NCI-H82 treated with DMSO at 0.1 percent for 48 hours (cell line): ENCODE results near the gene WNT2B.

Source experiments
- DNase-seq: peaks from one replicate; lab custom pipeline; 2025; ENCODE audit not compliant: unreplicated experiment; lab: John Stamatoyannopoulos, UW

Gene WNT2B

DNA sequence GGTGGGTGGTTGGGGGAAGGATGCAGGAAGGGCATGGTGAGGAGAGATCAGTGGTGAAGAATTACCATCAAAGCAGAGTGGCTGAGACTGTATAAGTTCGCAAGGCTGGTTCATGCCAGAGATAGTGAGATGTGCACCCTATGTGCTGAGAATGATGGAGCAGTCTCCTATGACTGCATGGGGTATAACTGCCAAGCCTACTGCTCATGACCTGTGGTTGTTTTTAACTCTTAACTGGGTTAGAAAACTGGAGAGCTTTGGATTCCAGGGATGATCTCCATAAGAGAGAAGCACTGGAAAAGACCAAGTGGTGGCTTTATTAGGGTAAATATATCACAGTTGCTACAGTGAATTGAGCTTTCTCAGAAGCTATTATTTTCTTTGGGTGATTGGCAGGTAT is 16.2 kb downstream of the WNT2B start:
- DNase-seq: no peak

DNA sequence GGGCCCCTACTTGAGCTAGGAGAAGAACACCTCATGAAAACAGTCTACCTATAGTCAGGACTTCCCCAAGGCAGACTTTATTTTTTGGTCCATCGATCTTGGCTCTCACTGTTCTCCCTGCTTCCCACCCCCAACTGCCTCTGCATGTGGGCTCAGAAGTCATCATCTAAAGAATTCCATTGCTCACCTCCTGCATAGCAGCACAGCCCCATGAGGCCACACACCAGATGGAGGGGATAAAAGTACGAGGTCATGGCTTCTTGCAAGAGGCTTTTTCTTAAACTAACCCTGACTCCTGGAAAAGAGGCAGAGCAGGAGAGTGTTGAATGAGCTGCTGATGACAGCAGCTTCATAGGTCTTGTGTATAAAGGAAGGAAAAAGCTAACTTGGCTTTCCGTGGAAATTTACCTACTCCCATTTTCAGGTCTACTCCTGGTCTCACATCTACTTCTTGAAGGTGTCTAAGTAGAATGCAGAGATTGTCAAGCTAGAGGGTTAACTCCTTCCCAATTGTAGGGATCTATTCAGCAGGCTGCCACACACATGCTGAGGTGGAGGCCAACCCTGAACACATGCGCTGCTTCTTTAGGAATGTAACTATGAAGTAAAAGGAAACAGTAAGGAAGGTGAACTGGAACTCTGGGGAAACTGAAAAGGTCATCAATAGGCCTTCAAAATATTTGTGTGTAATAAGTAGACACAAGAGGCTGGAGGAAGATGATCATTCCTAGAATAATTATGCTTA is 18.7 kb downstream of the WNT2B start:
- peak; percentile 24 for DNase-seq

DNA sequence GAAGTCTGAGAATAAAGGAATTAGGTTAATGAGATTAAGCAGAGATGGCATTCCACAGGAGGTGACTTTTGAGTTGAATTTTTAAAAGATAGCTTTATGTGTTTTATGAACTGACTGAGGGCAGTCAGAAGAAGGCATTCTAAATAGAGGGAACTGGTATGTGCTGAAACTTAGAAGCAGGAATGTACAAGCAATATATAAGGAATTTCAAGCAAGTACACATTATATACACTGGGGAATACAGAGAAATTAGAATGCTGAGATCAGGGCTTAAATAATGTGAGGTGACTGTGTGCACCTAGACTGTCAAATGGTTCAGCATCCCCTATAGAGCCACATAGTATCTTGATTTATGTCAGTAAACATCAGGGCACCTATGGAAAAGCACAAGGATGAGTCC is 19.3 kb downstream of the WNT2B start:
- no peak for DNase-seq

DNA sequence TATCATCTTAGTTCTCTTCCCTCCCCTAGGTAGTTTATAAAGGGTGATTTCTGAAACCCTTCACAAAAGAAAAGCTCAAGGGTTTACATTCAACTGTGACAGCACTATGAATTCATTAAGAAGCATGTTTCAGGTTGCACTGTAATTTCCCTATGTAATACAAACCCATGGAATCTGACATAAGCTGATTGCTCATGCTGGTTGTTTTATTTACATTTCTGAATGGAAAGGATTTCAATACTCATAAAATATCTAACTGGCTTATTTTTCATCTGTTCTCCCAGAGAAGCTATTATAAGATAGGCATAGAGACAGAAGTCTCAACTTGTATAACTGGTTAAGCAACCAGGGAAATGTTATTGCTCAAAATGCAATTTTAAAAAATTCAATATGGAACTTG is 20.5 kb downstream of the WNT2B start:
- no peak for DNase-seq

DNA sequence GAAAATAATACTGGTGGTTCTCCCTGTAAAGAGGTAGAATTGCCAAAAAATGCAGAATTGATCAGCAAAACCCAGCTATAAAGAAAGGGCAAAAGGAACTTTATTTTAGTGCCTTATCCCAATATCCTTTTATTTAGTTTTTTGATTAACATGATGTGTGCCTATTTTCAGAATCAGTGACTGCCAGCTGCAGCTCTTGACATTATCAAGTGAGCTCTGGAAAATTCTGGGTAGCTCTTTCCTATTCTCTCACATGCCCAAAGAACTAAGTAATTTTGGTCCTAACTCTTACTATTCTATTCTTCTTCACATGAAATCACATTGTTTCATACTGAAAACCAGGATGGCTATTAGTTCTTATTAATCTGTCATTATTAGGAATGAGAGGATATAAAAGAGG is 22.1 kb downstream of the WNT2B start:
- no peak for DNase-seq

DNA sequence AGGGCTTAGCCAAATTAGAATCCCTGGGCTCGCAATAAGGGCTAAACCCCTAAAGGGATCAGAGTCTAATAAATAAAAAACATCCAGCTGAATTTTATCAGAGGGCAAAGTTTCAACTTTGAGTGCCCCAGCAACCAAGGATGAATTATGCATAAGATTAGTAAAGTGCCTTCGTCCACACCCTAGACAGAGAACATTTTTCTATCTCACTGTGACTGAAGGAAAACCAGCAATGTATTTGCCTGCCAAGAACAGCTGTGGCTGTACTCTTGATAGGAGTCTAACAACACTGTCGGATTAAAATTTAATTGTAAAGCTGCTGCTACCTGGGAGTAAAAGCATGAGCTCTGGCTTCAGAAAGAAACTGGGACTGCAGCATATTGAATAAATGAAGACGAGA is 23.3 kb downstream of the WNT2B start:
- peak; percentile 69 for DNase-seq

DNA sequence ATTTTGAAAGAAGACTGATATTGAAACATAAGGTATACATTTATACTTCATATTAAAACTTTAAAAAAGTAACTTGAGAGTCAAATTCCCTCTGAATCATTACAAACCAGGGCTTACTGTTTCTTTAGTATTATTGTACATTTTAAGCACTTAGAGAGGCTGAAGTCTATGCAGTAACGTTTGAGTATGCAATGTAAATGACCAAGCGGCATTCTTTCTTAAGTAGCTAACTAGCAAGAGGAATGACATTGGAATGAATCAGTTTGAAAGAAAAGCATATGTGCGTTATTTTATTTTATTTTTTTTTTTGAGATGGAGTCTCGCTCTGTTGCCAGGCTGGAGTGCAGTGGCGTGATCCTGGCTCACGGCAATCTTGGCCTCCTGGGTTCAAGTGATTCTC is 24.3 kb downstream of the WNT2B start:
- no peak for DNase-seq

DNA sequence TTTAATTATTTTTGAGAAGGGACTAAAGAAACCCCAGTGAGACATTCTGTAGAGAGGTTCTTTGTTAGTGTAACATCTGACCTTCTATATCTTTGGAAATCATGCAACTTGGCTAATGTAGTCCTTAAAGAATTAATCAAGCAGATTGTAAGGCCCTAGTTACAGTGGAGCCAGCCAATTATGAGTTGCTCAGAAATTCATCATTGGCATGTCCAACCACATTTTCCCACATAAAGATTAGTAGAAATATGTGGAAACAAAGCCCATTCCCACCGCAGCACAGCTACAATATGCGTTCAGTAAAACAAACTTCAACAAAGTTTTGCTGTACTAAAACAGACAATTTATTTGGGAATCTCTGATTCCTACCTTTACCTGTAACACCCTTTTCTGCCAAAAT is 27.8 kb downstream of the WNT2B start:
- no peak for DNase-seq

DNA sequence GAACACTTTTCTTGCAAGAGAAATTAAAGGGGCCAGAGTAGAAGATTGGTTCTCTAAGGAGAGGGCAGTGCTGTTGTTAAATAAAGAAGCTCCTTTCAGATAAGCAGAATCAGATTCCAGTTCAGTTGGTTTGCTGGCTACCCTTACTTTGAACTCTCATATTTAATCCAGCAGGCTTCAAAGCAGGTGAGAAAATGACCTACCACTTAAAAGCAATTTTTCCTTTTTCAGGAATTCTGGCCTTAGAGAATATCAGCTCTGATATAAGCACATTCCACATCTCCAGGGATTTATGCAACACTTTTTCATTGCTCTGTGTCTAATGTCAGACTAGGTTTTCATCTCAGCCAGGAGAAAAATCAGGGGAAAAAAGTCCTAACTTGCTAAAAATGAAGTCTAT is 28.7 kb downstream of the WNT2B start:
- no peak for DNase-seq

DNA sequence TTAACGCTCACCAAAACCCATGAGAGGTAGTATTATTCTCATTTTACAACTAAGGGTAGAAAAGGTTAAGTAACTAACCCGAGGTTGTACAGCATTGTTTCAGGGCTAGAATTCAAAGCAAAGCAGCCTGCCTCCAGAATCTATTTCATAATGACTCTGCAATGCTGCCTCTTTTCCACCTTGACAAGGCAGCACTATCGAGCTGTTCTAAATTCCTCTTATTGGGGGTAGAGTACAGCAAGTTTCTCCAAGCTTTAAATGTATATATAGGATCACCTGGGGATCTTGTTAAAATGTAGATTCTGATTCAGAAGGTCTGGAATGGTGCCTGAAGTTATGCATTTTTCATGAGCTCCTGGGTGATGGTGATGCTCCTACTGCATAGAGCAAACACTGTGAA is 30.1 kb downstream of the WNT2B start:
- no peak for DNase-seq

DNA sequence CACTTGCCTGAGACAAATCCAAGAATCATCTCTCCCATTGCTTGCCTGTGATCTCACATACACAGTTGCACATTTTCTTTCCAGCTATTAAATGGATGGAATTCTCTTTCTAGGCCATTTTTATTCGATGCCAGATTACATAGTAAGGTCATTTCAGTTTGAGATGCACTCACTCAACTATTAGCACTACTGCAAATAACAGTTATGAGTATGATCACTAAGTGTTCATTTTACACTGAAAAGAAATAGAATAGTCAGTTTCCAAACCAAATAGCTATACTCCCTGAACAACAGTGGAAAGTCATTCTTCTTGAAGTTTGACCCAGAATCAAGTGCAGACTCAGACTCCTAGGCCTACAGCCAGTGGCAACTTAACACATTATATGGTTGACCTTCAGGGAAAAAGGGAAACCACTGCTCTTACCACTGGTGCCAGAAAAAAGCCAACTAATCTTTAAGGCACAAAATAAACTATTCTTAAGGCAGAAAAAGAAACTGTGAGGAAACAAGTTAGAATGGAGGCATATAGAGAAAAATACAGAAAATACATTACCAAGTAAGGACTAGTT is 31.5 kb downstream of the WNT2B start:
- no peak for DNase-seq

DNA sequence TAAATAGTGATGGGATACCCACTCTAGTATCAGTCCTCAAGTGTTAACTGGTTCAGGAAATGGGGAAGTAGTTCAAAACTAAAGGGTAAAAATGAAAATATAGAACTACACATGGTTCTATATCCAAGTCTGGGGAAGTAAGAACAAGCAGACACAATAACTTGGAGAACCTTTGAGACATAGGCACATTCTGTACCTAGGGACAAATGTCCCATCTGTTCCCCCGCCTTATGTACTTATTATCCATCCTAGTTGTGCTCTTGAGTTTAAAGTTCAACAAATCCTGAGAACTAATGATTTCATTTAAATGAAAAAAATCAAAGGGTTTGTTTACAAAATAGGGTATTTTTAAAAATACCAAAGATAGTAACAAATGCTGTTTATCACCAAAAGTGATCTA is 32.5 kb downstream of the WNT2B start:
- DNase-seq: no peak

DNA sequence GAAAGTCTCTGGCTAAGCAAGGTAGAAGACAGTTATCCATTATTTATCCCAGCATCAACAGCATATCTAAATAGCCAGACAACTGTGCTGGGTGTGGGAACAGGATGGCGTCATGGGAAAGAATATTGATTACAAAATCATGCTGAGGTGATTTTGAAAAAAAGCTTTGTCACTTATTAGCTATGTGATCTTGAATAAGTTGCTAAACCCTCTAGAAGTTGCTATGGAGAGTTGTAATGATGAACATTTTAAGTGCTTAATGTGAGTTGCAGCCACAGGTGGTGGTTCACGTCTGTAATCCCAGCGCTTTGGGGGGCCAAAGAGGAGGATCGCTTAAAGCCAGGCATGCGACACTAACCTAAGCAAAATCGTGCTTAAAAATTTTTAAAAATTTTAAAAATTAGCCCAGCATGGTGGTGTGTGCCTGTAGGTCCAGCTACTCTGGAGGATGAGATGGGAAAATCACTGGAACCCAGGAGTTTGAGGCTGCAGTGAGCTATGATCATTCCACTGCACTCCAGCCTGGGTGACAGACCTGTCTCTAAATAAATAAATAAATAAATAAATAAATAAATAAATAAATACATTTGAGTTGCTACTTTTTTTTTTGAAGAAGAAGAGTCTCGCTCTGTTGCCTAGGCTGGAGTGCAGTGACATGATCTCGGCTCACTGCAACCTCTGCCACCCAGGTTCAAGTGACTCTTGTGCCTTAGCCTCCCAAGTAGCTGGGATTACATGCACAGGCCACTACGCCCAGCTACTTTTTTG is 33.6 kb downstream of the WNT2B start:
- DNase-seq: no peak

DNA sequence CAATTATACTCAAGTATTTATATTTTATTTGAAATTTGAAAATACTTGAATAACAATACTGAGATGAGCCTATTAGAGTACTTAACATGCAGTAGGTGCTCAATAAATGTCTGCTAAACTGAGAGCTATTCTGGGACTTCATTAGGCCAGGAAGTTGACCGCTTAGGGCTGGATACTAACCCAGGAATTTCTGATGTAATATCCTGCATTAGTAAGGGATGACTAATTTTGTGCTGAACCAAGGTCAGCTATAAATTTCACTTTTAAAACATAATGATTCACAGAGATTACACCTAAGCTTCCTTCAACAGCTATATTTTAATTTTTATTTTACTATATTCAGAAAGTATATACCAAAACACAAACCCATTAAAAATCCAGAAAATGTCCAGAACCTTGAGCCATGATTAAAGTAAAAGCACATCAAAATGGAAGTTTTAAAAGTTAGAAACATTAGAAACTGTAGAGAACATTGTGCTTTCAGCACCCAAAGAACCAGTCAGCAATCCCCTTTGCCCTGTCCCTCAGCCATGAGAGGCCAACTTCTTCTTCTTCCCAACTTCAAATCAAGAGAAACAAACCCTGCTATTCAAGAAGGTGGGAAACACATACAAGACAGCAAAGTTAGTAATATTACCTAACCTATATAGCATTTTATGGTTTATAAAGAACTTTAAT is 35.4 kb downstream of the WNT2B start:
- no peak for DNase-seq

DNA sequence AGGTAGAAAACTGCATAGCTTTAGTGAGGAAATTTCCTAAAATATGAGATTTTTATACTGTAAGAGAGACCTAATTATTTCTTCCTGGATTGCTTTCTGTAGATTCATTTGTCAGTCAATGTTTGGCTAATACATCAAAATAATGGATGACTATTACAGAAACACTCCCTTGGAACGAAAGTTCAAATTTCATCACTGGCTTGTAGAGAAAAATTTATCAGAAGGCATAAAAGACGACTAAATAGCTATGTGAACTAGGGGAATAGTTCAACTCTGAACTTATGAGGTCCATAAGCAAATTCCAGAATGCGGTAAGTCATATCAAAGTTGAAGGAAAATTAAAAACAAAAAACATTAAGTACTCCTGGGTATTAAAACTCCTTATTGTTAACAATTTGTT is 36.0 kb downstream of the WNT2B start:
- no peak for DNase-seq

DNA sequence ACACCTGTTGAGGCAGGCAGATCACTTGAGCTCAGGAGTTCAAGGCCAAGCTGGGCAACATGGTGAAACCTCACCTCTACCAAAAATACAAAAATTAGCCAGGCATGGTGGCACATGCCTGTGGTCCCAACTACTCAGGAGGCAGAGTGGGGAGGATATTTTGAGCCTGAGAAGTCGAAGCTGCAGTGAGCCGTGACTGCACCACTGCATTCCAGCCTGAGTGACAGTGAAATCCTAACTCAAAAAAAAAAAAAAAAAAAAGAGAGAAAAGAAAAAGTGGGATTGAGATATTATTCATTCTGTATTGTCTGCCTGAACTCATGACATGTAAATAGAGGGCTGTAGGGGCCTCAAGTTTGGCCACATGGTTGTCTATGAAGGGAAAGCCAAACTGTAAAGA is 37.3 kb downstream of the WNT2B start:
- no peak for DNase-seq

DNA sequence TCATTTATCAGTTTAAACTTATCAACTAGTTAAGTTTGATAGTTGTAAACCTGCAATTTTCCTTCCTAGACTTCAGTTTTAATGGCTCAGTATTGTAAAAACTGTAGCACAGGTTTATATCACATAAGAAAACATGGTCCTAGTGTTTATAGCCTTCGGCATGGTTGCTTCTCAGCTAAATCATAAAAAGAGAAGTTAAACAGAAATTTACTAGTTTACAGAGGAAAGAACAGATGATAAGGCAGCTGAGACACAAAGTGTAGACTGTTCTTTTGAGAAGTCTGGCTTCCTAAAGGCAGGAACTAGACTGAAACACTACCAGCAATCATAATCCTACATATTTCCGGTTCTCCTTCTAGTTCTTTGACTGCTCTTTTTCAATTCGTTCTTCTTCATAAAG is 39.8 kb downstream of the WNT2B start:
- no peak for DNase-seq

DNA sequence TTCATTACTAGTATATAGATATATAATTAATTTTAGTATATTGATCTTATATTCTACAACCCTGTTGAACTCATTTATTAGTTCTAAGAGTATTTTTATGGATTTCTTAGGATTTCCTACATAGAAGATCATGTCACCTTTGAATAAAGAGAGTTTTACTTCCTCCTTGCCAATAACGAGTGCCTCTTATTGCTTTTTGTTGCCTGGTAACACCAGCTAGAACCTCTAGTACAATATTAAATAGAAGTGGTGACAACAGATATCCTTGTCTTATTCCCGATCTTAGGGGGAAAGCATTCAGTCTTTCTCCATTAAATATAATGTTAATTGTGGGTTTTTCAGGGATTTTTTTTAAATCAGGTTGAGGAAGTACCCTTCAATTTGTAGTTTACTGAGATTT is 40.8 kb downstream of the WNT2B start:
- DNase-seq: no peak

DNA sequence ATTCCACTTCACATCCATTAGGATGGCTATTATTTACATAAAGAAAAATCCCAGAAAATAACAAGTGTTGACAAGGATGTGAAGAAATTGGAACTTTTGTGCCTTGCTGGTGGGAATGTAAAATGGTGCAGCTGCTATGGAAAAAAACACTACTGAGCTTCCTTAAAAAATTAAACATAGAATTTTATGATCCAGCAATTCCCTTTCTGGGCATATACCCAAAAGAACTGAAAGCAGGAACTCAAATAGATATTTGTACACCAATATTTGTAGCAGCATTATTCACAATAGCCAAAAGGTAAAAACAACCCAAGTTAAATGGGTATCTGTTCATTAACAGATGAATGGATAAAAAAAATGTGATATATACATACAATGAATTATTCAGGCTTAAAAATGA is 45.6 kb downstream of the WNT2B start:
- DNase-seq: no peak

DNA sequence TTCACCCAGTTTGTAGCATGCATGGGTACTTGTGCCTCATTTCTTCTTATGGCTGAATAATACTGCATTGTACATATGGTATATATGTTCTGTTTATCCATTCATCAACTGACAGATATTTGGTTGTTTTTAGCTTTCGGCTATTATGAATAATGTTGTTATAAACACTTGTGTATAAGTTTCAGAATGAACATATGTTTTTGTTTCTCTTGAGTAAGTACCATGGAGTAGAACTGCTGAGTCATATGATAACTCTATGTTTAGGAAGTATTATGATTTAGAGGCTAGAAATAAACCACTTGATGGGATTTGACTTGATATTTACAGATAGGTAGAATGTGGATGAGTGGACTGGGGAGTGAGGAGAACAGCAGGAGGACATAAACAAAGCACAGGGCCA is 48.6 kb downstream of the WNT2B start:
- no peak for DNase-seq

DNA sequence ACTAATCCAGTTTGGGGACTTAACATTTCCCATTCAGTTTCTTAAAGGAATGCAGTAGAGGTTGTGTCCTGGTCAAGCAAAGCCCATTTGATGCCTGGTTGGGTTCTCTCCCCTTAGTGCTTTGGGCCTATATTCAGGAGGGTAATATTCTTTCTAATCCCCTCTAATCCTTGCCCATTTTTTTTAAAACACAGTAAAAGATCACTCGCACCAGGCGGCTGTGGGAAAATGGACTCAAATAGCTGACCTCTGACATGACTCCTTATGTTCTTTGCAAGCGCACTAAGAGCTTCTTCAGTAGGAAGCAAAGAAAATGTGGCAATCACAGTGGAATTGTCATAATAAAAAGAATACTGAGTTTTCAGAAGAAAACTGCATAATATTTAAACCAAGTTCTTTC is 49.9 kb downstream of the WNT2B start:
- peak; percentile 83 for DNase-seq

DNA sequence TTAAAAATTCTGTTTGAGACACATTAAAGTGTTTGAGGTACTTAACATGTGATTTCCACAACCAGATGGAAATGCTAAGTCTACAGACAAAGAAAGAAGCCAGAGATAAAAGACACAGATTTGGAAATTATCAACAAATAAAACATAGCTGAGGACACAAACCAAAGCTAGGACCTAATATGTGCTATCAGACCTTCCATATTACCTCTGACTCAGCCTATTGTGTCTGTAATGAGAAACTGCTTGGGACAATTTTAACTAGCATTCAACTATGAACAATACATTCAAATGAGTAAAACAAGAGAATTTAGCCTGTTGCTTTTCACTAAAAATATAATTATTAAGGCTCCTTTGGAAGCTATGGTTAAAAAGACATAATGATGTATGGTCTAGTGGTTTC is 54.6 kb downstream of the WNT2B start:
- no peak for DNase-seq
